HG03565 (cell line): ENCODE data around the gene ERP44.

Experiments
- ATAC-seq: cut with Tn5 transposase; IDR thresholded peaks from one replicate; pipeline ENCODE4 v1.9.1; 2021; ENCODE audit warnings: mild to moderate bottlenecking, moderate library complexity; ENCODE audit not compliant: unreplicated experiment

The ERP44 gene

GRCh38 chr9:99955606-99956005 is 143.2 kb downstream of the ERP44 start:
- no peak for ATAC-seq

GRCh38 chr9:99954819-99955218 is 144.0 kb downstream of the ERP44 start:
- ATAC-seq: peak; percentile 52

GRCh38 chr9:99953861-99954507 is 144.8 kb downstream of the ERP44 start:
- peak; percentile 37 for ATAC-seq

- ATAC-seq: no peak
Measured at GRCh38 chr9:99948896-99949295, 149.9 kb downstream of the ERP44 start.

GRCh38 chr9:99948482-99948881 is 150.3 kb downstream of the ERP44 start:
- no peak for ATAC-seq

GRCh38 chr9:99947395-99947794 is 151.4 kb downstream of the ERP44 start:
- no peak for ATAC-seq

GRCh38 chr9:99936947-99937587 is 161.7 kb downstream of the ERP44 start:
- ATAC-seq: no peak

- no peak for ATAC-seq
Measured at GRCh38 chr9:99931155-99931840, 167.5 kb downstream of the ERP44 start.

- no peak for ATAC-seq
Measured at GRCh38 chr9:99929652-99930051, 169.1 kb downstream of the ERP44 start.
